Sciatic nerve (tissue), 1 donor: Measurements from ENCODE around the gene MRPL49. TPM values are rescaled to one million over a fixed set of nuclear protein-coding genes. Genes with fewer than 3 reads are reported as not detected.

Experiments used
- microRNA-seq: library from miRNA; unstranded; fragments of <30 nt; microRNA quantifications from one replicate; pipeline ENCODE4 v1.2.0, GENCODE V29; 2020
- total RNA-seq: library from RNA; stranded (reverse); fragmentation: NEBNext Ultra II Directional; extraction: Animal tissue kit (Norgen Biotek cat#: 25700); gene quantifications from one replicate; pipeline ENCODE4 v1.2.1, GENCODE V29; 2021
- donor health status: DM: no; HTN: no; CAD: no.

MRPL49 gene
- total RNA-seq, 1 donor from 2014 or later, result 32.1 TPM

Small RNA genes within 50 kb of the gene (microRNA-seq; reads per million reads assigned to microRNA genes)
- not detected for gene MIR6751

Other genes with a start within 250 kb of the MRPL49 start
- 64.5 TPM for gene EHD1, start 243.7 kb upstream of the MRPL49 start, total RNA-seq
- 28.0 TPM for gene ATG2A, start 205.1 kb upstream of the MRPL49 start, total RNA-seq
- 21.1 TPM for gene PPP2R5B, start 197.6 kb upstream of the MRPL49 start, total RNA-seq
- not detected for gene GPHA2, start 186.4 kb upstream of the MRPL49 start, total RNA-seq
- not detected for gene MAJIN, start 150.2 kb upstream of the MRPL49 start, total RNA-seq
- gene BATF2, start 125.3 kb upstream of the MRPL49 start, total RNA-seq, result 2.9 TPM
- gene ARL2, start 108.2 kb upstream of the MRPL49 start, total RNA-seq, result 130 TPM
- gene SNX15, start 94.9 kb upstream of the MRPL49 start, total RNA-seq, result 34.4 TPM
- gene SAC3D1, start 81.1 kb upstream of the MRPL49 start, total RNA-seq, result 4.9 TPM
- gene NAALADL1, start 63.8 kb upstream of the MRPL49 start, total RNA-seq, result 14.7 TPM
- gene CDCA5, start 38.3 kb upstream of the MRPL49 start, total RNA-seq, result 0.71 TPM
- gene ZFPL1, start 38.1 kb upstream of the MRPL49 start, total RNA-seq, result 32.9 TPM
- 115 TPM for gene VPS51, start 26.1 kb upstream of the MRPL49 start, total RNA-seq
- gene TM7SF2, start 10.4 kb upstream of the MRPL49 start, total RNA-seq, result 18.2 TPM
- gene ZNHIT2, start 4.6 kb upstream of the MRPL49 start, total RNA-seq, result 6.8 TPM
- 722 TPM for gene FAU, start 187 bp upstream of the MRPL49 start, total RNA-seq
- gene SYVN1, start 12.2 kb downstream of the MRPL49 start, total RNA-seq, result 75.9 TPM
- not detected for gene SPDYC, start 47.9 kb downstream of the MRPL49 start, total RNA-seq
- 125 TPM for gene CAPN1, start 59.6 kb downstream of the MRPL49 start, total RNA-seq
- gene POLA2, start 139.6 kb downstream of the MRPL49 start, total RNA-seq, result 5.5 TPM
- 34.7 TPM for gene CDC42EP2, start 192.5 kb downstream of the MRPL49 start, total RNA-seq
- 62.5 TPM for gene DPF2, start 211.5 kb downstream of the MRPL49 start, total RNA-seq
- not detected for gene TIGD3, start 232.4 kb downstream of the MRPL49 start, total RNA-seq